Activated CD4-positive, alpha-beta T cell treated with anti-CD3 and anti-CD28 coated beads, Interleukin-2, amount 50 U/mL, for 16 hours (primary cell): ENCODE data around the gene WWOX.
"Not testable (repeated sequence)": the region's sequence is repeated elsewhere in the genome, so short reads cannot be mapped to it uniquely, and the experiment has no call there.

Source experiments
- DNase-seq: peaks from one replicate; pipeline ENCODE4 v3.0.0-alpha.2; 2020

WWOX gene

GRCh38 chr16:78593352-78593751 is 493.9 kb downstream of the WWOX start:
- no peak for DNase-seq

- DNase-seq = no peak
These were observed 494.7 kb downstream of the WWOX start for GRCh38 chr16:78594191-78594590.

GRCh38 chr16:78596348-78596995 is 497.0 kb downstream of the WWOX start:
- no peak for DNase-seq

- DNase-seq = no peak
These were observed 497.6 kb downstream of the WWOX start for GRCh38 chr16:78596996-78597422.

GRCh38 chr16:78597809-78598570 is 498.5 kb downstream of the WWOX start:
- DNase-seq = no peak

- DNase-seq = no peak
These were observed 499.8 kb downstream of the WWOX start for GRCh38 chr16:78599271-78599670.

GRCh38 chr16:78604423-78605062 is 505.1 kb downstream of the WWOX start:
- DNase-seq = not testable (repeated sequence)

- DNase-seq = no peak
These were observed 506.2 kb downstream of the WWOX start for GRCh38 chr16:78605548-78606101.

- no peak for DNase-seq
These were observed 507.1 kb downstream of the WWOX start for GRCh38 chr16:78606545-78606944.

GRCh38 chr16:78607022-78607421 is 507.6 kb downstream of the WWOX start:
- DNase-seq = no peak

GRCh38 chr16:78607465-78607864 is 508.0 kb downstream of the WWOX start:
- no peak for DNase-seq

GRCh38 chr16:78608305-78608776 is 508.9 kb downstream of the WWOX start:
- no peak for DNase-seq

GRCh38 chr16:78609402-78610274 is 510.2 kb downstream of the WWOX start:
- no peak for DNase-seq

- no peak for DNase-seq
These were observed 511.9 kb downstream of the WWOX start for GRCh38 chr16:78611318-78611717.

GRCh38 chr16:78619811-78620210 is 520.4 kb downstream of the WWOX start:
- DNase-seq = no peak

- no peak for DNase-seq
These were observed 520.8 kb downstream of the WWOX start for GRCh38 chr16:78620291-78620690.

- no peak for DNase-seq
These were observed 524.3 kb downstream of the WWOX start for GRCh38 chr16:78623796-78624195.

GRCh38 chr16:78624366-78624765 is 524.9 kb downstream of the WWOX start:
- DNase-seq = no peak

GRCh38 chr16:78628461-78629045 is 529.1 kb downstream of the WWOX start:
- DNase-seq = no peak

GRCh38 chr16:78629173-78629572 is 529.7 kb downstream of the WWOX start:
- DNase-seq = no peak

- no peak for DNase-seq
These were observed 530.6 kb downstream of the WWOX start for GRCh38 chr16:78630102-78630501.

GRCh38 chr16:78633551-78633950 is 534.1 kb downstream of the WWOX start:
- DNase-seq = no peak
